CD4-positive, alpha-beta T cell (primary cell): Measurements from ENCODE around the gene SAMD9L. TPM values are rescaled to one million over a fixed set of nuclear protein-coding genes. Genes with fewer than 3 reads are reported as not detected.
A peak's percentile ranks its signal among the peaks of the same experiment; 100 is the strongest.

Experiments used
- ATAC-seq: fragments of 200-7000 bp; cut with Tn5 transposase; one replicate; pipeline ENCODE4 v1.10.0; 2022; ENCODE audit warnings: mild to moderate bottlenecking; ENCODE audit not compliant: poor library complexity
- CTCF ChIA-PET: fragments of 350-600 bp; sonication (Branson Sonifier 250); formaldehyde crosslinking; loops from one replicate; lab custom pipeline; 2021; ENCODE audit warnings: antibody characterized with exemption, inconsistent platforms; lab: Charles Lee
- POLR2A ChIA-PET: fragments of 350-600 bp; sonication (Branson Sonifier 250); formaldehyde crosslinking; loops from one replicate; lab custom pipeline; 2021; ENCODE audit warnings: antibody characterized with exemption, inconsistent platforms; lab: Charles Lee
- DNase-seq, 14 experiments: peaks; one replicate each; pipeline ENCODE4 v3.0.0-alpha.2; 2013 to 2020; ENCODE audit warnings: mixed read lengths in 2 of 14
- H3K27ac ChIP-seq, 2 donors: one replicate each; pipeline versions ENCODE4 v1.5.1 to v1.7.0; 2013; ENCODE audit warnings: low read length in 2 of 2, low read depth in 1 of 2, mild to moderate bottlenecking in 1 of 2
- H3K27me3 ChIP-seq, 2 experiments: 1 replicate in 1 of 2; 2 replicates in 1 of 2; pipeline versions ENCODE4 v1.6.1 to v1.7.0; 2013; ENCODE audit warnings: low read length in 2 of 2, control low read depth in 1 of 2, mild to moderate bottlenecking in 1 of 2, moderate library complexity in 1 of 2; ENCODE audit not compliant: insufficient read depth in 2 of 2, control insufficient read depth in 1 of 2
- H3K36me3 ChIP-seq: one replicate; pipeline ENCODE4 v1.6.1; 2013; ENCODE audit warnings: low read length, control low read depth; ENCODE audit not compliant: insufficient read depth
- H3K4me1 ChIP-seq: one replicate; pipeline ENCODE4 v1.6.1; 2013; ENCODE audit warnings: low read length, control low read depth; ENCODE audit not compliant: insufficient read depth
- H3K4me3 ChIP-seq: one replicate; pipeline ENCODE4 v1.5.1; 2013; ENCODE audit warnings: mild to moderate bottlenecking, low read length, moderate library complexity
- H3K9me3 ChIP-seq, 2 experiments: 1 replicate in 1 of 2; 2 replicates in 1 of 2; pipeline versions ENCODE4 v1.6.1 to v1.7.0; 2013; ENCODE audit warnings: low read length in 2 of 2, mild to moderate bottlenecking in 2 of 2, control low read depth in 1 of 2, moderate library complexity in 1 of 2; ENCODE audit not compliant: control insufficient read depth in 1 of 2, insufficient read depth in 1 of 2
- H3K27ac Mint-ChIP-seq: one replicate; pipeline ENCODE4 v1.8.0; 2020; ENCODE audit warnings: mixed read lengths
- H3K27me3 Mint-ChIP-seq: one replicate; pipeline ENCODE4 v1.8.0; 2021; ENCODE audit warnings: mixed read lengths
- H3K36me3 Mint-ChIP-seq: one replicate; pipeline ENCODE4 v1.8.0; 2021; ENCODE audit warnings: low read depth, mixed read lengths
- H3K4me1 Mint-ChIP-seq: one replicate; pipeline ENCODE4 v1.8.0; 2021; ENCODE audit warnings: low read depth, mixed read lengths
- H3K4me3 Mint-ChIP-seq: one replicate; pipeline ENCODE4 v1.8.0; 2020; ENCODE audit warnings: mild to moderate bottlenecking, mixed read lengths
- H3K9me3 Mint-ChIP-seq: one replicate; pipeline ENCODE4 v1.8.0; 2020; ENCODE audit warnings: mixed read lengths
- intact Hi-C, 2 experiments: fragments of 100-400 bp; cut with DNase I in 1 of 2; cut with micrococcal nuclease in 1 of 2; formaldehyde crosslinking; loops; one replicate each; pipeline versions ENCODE4 v1.15.1 to v1.9.0; 2023 to 2025; cut with DNase I, micrococcal nuclease
- total RNA-seq, 174 experiments: library from RNA in 2 of 174; stranded (reverse) in 2 of 174; gene quantifications; one replicate each; pipeline ENCODE4 v1.2.3 and lab custom pipeline; 2021 to 2026
- TF ChIP-seq, protein P1 (sequence below): fragments of 200-600 bp; IDR thresholded peaks from one replicate; pipeline ENCODE4 v1.8.0; 2022; ENCODE audit warnings: antibody characterized with exemption, mild to moderate bottlenecking

SAMD9L gene
- total RNA-seq, 2 experiments from 2014 or later = 7.9 to 8.5 TPM

DNA sequence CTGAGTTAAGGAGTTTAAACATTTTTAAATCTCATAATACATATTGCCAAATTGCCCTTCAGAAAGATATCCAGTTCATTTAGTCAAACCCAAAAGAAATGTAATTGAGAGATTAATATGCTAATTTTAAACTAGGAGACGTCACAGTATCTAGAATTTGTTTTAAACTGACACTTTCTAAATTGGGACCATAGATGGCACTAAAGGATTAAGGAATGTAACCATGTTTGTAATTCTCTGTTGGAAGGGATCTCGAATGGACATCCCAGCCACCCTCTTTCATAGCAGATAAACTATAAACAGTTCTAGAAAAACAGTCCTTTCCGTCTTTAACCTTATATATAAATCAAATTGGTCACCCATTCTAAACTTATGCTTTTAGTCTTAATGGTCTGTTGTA, 30.0 kb upstream of the SAMD9L start:
- Mint-ChIP-seq H3K9me3 (no peaks in the 10 kb centered on the region), H3K27me3 (peaks cover 34% of the 10 kb centered on the region), H3K36me3 (no peaks in the 10 kb centered on the region), H3K4me1 (no peaks in the 10 kb centered on the region), H3K27ac (no peak overlapping the region), H3K4me3 (no peak overlapping the region)
- DNase-seq (peak in 2 of 14 experiments; percentile 8 to 20), ATAC-seq (no peak)
- intact Hi-C loops = loop anchor here (5.0 to 10.0 kb wide), 2 partner anchors 909 to 1257 kb away; no protein-coding TSS in a partner anchor
- no peaks in the 10 kb centered on the region for H3K9me3 ChIP-seq
- H3K27me3 ChIP-seq = no peaks in the 10 kb centered on the region
- no peaks in the 10 kb centered on the region for H3K4me1 ChIP-seq
- no peak overlapping the region for H3K27ac ChIP-seq
- TF ChIP-seq, protein P1, sequence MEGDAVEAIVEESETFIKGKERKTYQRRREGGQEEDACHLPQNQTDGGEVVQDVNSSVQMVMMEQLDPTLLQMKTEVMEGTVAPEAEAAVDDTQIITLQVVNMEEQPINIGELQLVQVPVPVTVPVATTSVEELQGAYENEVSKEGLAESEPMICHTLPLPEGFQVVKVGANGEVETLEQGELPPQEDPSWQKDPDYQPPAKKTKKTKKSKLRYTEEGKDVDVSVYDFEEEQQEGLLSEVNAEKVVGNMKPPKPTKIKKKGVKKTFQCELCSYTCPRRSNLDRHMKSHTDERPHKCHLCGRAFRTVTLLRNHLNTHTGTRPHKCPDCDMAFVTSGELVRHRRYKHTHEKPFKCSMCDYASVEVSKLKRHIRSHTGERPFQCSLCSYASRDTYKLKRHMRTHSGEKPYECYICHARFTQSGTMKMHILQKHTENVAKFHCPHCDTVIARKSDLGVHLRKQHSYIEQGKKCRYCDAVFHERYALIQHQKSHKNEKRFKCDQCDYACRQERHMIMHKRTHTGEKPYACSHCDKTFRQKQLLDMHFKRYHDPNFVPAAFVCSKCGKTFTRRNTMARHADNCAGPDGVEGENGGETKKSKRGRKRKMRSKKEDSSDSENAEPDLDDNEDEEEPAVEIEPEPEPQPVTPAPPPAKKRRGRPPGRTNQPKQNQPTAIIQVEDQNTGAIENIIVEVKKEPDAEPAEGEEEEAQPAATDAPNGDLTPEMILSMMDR = peak; percentile 17
- POLR2A ChIA-PET = no interaction called here
- no peak overlapping the region for H3K4me3 ChIP-seq
- CTCF ChIA-PET = no interaction called here
- H3K36me3 ChIP-seq = no peaks in the 10 kb centered on the region

DNA sequence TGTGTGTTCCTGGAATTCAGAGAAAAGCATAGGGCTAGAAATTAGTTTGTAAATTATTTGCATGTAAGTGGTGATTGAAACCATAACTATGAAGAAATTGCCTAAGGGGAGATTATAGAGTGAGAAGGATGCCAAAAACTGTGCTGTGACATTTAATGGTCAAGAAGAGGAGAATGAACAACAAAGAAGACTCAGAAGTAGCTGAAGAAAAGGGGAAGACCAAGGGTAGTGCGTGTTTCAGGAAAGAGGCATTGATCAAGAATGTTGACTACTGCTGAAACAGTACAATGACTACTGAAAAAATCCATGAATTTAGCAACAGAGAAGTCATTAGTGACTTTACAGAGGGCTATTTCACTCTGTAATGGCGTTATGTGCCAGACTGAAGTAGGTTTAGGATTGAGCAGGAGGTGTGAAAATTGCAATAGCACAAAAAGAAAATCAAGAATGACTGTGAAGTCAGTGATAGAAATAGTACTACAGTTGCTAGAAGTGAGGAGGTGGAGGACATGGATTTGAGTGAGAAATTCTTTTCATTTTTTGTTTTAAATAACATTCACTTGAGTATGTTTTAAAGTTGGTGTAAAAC, 28.9 kb upstream of the SAMD9L start:
- Histone ChIP-seq H3K4me1 (no peaks in the 10 kb centered on the region), H3K27ac (no peak overlapping the region), H3K9me3 (peaks cover 0 to 5% of the 10 kb centered on the region in 2 experiments), H3K27me3 (no peaks in the 10 kb centered on the region), H3K4me3 (no peak overlapping the region), H3K36me3 (no peaks in the 10 kb centered on the region)
- DNase-seq (no peak), ATAC-seq (no peak)
- TF ChIP-seq, protein P1 = no peak
- intact Hi-C loops = loop anchor here (5.0 to 10.0 kb wide), 2 partner anchors 910 to 1258 kb away; no protein-coding TSS in a partner anchor
- ChIA-PET CTCF (no interaction called here), POLR2A (no interaction called here)
- Mint-ChIP-seq H3K27me3 (peaks cover 28% of the 10 kb centered on the region), H3K36me3 (no peaks in the 10 kb centered on the region), H3K9me3 (peaks cover under 1% of the 10 kb centered on the region), H3K4me1 (no peaks in the 10 kb centered on the region), H3K27ac (no peak overlapping the region), H3K4me3 (no peak overlapping the region)

DNA sequence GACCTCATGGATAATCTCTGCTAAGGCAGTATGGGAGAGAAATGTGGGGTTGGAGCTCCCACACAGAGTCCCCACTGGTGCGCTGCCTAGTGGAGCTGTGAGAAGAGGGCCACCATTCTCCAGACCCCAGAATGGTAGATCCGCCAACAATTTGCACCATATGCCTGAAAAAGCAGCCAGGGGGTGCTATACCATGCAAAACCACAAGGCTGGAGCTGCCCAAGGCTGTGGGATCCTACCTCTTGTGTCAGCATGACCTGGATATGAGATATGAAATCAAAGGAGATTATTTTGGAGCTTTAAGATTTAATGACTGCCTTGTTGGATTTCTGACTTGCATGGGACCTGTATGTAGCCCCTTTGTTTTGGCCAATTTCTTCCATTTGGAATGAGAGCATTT, 27.0 kb upstream of the SAMD9L start:
- no peaks in the 10 kb centered on the region for H3K27me3 ChIP-seq
- no peak overlapping the region for H3K4me3 ChIP-seq
- DNase-seq (no peak), ATAC-seq (no peak)
- no peaks in the 10 kb centered on the region for H3K4me1 Mint-ChIP-seq
- intact Hi-C loops = loop anchor here (5.0 to 10.0 kb wide), 2 partner anchors 912 to 1260 kb away; no protein-coding TSS in a partner anchor
- no peak overlapping the region for H3K27ac Mint-ChIP-seq
- POLR2A ChIA-PET = no interaction called here
- H3K4me3 Mint-ChIP-seq = no peak overlapping the region
- CTCF ChIA-PET = no interaction called here
- no peak overlapping the region for H3K27ac ChIP-seq
- peaks cover 34% of the 10 kb centered on the region for H3K27me3 Mint-ChIP-seq
- H3K4me1 ChIP-seq = no peaks in the 10 kb centered on the region
- peaks cover 12% of the 10 kb centered on the region for H3K9me3 Mint-ChIP-seq
- TF ChIP-seq, protein P1 = no peak
- H3K9me3 ChIP-seq = peaks cover 5 to 18% of the 10 kb centered on the region in 2 experiments
- no peaks in the 10 kb centered on the region for H3K36me3 ChIP-seq
- no peaks in the 10 kb centered on the region for H3K36me3 Mint-ChIP-seq
